Measurements from ENCODE around the gene RNF14.

RNF14 gene

DNA sequence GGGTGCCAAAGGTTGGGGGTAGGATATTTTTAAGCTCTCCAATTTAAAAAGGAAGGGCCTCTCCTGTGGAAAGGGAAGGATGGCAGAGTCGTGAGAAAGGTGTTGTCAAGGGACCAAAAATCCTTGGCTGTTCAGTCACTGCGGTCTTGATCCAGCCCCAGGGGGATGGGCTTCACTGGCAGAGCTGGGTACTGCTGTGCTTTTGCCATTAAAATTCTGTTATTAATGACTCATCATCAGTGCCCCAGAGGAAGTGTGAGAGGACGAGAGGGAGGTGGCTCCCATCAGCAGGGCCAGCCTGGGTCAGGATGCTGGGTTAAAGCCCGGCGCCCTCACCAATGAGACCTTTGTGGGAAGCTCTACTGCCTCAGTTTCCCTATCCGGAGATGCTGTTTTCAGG lies 27.6 kb upstream of the RNF14 start (continued):
- TF ChIP-seq, protein P1, sequence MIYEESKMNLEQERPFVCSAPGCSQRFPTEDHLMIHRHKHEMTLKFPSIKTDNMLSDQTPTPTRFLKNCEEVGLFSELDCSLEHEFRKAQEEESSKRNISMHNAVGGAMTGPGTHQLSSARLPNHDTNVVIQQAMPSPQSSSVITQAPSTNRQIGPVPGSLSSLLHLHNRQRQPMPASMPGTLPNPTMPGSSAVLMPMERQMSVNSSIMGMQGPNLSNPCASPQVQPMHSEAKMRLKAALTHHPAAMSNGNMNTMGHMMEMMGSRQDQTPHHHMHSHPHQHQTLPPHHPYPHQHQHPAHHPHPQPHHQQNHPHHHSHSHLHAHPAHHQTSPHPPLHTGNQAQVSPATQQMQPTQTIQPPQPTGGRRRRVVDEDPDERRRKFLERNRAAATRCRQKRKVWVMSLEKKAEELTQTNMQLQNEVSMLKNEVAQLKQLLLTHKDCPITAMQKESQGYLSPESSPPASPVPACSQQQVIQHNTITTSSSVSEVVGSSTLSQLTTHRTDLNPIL (CRISPR knock-in tag; IDR thresholded peaks at IDR 0.05; ENCODE audit: low read depth) = no peak

DNA sequence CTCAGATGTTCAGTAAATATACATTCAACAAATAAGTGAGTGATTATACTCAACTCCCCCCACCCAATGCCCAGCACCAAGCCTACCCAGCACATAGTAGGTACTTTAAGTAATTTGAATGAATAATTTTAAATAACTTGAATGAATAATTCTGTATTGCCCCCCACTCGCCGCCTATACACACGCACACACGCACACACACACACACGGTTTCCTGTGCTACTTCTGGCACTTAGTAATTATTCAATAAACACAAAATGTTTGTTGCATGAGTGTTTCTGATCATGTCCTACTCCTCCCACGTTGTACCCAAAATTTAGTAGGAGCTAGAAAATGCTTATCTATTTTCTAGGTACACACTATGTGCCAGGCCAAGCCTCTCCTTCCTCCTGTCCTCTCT lies 27.1 kb upstream of the RNF14 start:
- TF ChIP-seq TCF4 (CRISPR knock-in tag; IDR thresholded peaks at IDR 0.05; ENCODE audit: borderline replicate concordance) (no peak), ZFP30 (CRISPR knock-in tag; IDR thresholded peaks at IDR 0.05) (no peak), TOX (CRISPR knock-in tag; IDR thresholded peaks at IDR 0.05; ENCODE audit: borderline replicate concordance) (no peak), PPARA (CRISPR knock-in tag; IDR thresholded peaks at IDR 0.05; ENCODE audit: borderline replicate concordance) (no peak), OSR1 (CRISPR knock-in tag; IDR thresholded peaks at IDR 0.05) (no peak), ZFP3 (CRISPR knock-in tag; IDR thresholded peaks at IDR 0.05) (no peak), ESRRG (CRISPR knock-in tag; IDR thresholded peaks at IDR 0.05) (no peak), ZC3H10 (CRISPR knock-in tag; IDR thresholded peaks at IDR 0.05) (no peak), ARNTL (CRISPR knock-in tag; IDR thresholded peaks at IDR 0.05; ENCODE audit: borderline replicate concordance, low read depth) (no peak), CSDC2 (CRISPR knock-in tag; IDR thresholded peaks at IDR 0.05) (no peak), ZNF70 (CRISPR knock-in tag; IDR thresholded peaks at IDR 0.05) (no peak), GLIS3 (CRISPR knock-in tag; IDR thresholded peaks at IDR 0.05) (no peak)
- TF ChIP-seq, protein P2, sequence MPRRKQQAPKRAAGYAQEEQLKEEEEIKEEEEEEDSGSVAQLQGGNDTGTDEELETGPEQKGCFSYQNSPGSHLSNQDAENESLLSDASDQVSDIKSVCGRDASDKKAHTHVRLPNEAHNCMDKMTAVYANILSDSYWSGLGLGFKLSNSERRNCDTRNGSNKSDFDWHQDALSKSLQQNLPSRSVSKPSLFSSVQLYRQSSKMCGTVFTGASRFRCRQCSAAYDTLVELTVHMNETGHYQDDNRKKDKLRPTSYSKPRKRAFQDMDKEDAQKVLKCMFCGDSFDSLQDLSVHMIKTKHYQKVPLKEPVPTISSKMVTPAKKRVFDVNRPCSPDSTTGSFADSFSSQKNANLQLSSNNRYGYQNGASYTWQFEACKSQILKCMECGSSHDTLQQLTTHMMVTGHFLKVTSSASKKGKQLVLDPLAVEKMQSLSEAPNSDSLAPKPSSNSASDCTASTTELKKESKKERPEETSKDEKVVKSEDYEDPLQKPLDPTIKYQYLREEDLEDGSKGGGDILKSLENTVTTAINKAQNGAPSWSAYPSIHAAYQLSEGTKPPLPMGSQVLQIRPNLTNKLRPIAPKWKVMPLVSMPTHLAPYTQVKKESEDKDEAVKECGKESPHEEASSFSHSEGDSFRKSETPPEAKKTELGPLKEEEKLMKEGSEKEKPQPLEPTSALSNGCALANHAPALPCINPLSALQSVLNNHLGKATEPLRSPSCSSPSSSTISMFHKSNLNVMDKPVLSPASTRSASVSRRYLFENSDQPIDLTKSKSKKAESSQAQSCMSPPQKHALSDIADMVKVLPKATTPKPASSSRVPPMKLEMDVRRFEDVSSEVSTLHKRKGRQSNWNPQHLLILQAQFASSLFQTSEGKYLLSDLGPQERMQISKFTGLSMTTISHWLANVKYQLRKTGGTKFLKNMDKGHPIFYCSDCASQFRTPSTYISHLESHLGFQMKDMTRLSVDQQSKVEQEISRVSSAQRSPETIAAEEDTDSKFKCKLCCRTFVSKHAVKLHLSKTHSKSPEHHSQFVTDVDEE (CRISPR knock-in tag; IDR thresholded peaks at IDR 0.05) = no peak
- TF ChIP-seq, protein P3, sequence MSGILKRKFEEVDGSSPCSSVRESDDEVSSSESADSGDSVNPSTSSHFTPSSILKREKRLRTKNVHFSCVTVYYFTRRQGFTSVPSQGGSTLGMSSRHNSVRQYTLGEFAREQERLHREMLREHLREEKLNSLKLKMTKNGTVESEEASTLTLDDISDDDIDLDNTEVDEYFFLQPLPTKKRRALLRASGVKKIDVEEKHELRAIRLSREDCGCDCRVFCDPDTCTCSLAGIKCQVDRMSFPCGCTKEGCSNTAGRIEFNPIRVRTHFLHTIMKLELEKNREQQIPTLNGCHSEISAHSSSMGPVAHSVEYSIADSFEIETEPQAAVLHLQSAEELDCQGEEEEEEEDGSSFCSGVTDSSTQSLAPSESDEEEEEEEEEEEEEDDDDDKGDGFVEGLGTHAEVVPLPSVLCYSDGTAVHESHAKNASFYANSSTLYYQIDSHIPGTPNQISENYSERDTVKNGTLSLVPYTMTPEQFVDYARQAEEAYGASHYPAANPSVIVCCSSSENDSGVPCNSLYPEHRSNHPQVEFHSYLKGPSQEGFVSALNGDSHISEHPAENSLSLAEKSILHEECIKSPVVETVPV (CRISPR knock-in tag; IDR thresholded peaks at IDR 0.05) = no peak
- TF ChIP-seq, protein P4, sequence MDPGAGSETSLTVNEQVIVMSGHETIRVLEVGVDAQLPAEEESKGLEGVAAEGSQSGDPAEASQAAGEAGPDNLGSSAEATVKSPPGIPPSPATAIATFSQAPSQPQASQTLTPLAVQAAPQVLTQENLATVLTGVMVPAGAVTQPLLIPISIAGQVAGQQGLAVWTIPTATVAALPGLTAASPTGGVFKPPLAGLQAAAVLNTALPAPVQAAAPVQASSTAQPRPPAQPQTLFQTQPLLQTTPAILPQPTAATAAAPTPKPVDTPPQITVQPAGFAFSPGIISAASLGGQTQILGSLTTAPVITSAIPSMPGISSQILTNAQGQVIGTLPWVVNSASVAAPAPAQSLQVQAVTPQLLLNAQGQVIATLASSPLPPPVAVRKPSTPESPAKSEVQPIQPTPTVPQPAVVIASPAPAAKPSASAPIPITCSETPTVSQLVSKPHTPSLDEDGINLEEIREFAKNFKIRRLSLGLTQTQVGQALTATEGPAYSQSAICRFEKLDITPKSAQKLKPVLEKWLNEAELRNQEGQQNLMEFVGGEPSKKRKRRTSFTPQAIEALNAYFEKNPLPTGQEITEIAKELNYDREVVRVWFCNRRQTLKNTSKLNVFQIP (CRISPR knock-in tag; IDR thresholded peaks at IDR 0.05; ENCODE audit: borderline replicate concordance, low read depth) = no peak
- no peak for ATAC-seq

DNA sequence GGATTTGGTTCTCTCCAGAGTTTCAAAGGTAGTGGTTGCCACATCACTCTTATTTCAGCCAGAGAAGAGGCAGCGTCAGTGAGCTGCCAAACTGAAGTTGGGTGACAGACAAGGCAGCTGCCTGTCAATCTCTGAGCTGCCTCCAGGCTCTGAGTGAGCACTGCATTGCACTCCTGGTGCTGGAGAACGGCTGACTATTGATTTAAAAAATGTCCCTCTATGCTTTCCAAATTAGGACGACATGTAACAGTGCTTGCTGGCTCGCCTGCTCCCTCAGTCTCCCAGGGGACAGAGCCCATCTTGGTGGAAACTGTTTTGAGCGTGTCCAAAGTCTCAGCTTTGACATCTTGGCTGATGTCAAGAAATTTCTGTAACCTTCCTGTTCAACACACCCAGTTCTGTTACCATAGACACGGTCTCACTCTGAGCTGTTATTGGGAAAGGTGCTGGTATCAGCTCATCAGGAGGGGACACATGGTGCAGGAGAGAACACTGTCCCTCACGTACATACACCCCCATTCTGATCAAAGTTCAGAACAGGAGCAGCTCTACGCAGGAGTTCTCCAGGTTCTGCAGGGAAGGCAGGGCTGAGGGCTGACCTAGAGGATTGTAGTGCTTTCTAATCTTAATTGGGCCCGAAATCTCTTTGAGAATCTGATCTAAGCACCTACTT lies 26.6 kb upstream of the RNF14 start:
- no peak for ATAC-seq
- TF ChIP-seq TCF4 (CRISPR knock-in tag; IDR thresholded peaks at IDR 0.05; ENCODE audit: borderline replicate concordance) (no peak), CSDC2 (CRISPR knock-in tag; IDR thresholded peaks at IDR 0.05) (no peak), ESRRG (CRISPR knock-in tag; IDR thresholded peaks at IDR 0.05) (no peak), ZNF70 (CRISPR knock-in tag; IDR thresholded peaks at IDR 0.05) (no peak), OSR1 (CRISPR knock-in tag; IDR thresholded peaks at IDR 0.05) (no peak), ZFP3 (CRISPR knock-in tag; IDR thresholded peaks at IDR 0.05) (no peak), GLIS3 (CRISPR knock-in tag; IDR thresholded peaks at IDR 0.05) (no peak), ARNTL (CRISPR knock-in tag; IDR thresholded peaks at IDR 0.05; ENCODE audit: borderline replicate concordance, low read depth) (no peak), RARB (CRISPR knock-in tag; IDR thresholded peaks at IDR 0.05) (no peak), SNAI2 (CRISPR knock-in tag; IDR thresholded peaks at IDR 0.05) (no peak), PPARA (CRISPR knock-in tag; IDR thresholded peaks at IDR 0.05; ENCODE audit: borderline replicate concordance) (no peak), ISL1 (CRISPR knock-in tag; IDR thresholded peaks at IDR 0.05) (no peak)
- TF ChIP-seq, protein P5, sequence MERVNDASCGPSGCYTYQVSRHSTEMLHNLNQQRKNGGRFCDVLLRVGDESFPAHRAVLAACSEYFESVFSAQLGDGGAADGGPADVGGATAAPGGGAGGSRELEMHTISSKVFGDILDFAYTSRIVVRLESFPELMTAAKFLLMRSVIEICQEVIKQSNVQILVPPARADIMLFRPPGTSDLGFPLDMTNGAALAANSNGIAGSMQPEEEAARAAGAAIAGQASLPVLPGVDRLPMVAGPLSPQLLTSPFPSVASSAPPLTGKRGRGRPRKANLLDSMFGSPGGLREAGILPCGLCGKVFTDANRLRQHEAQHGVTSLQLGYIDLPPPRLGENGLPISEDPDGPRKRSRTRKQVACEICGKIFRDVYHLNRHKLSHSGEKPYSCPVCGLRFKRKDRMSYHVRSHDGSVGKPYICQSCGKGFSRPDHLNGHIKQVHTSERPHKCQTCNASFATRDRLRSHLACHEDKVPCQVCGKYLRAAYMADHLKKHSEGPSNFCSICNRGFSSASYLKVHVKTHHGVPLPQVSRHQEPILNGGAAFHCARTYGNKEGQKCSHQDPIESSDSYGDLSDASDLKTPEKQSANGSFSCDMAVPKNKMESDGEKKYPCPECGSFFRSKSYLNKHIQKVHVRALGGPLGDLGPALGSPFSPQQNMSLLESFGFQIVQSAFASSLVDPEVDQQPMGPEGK (CRISPR knock-in tag; IDR thresholded peaks at IDR 0.05; ENCODE audit: borderline replicate concordance) = no peak
- TF ChIP-seq, protein P4 (CRISPR knock-in tag; IDR thresholded peaks at IDR 0.05; ENCODE audit: borderline replicate concordance, low read depth) = no peak
- TF ChIP-seq, protein P1 (CRISPR knock-in tag; IDR thresholded peaks at IDR 0.05; ENCODE audit: low read depth) = no peak
- TF ChIP-seq, protein P2 (CRISPR knock-in tag; IDR thresholded peaks at IDR 0.05) = no peak
